Ovary (tissue), 3 donors: Measurements from ENCODE around the gene MARCKSL1.

Experiments used
- EP300 ChIP-seq: sonication (generic); formaldehyde crosslinking; IDR thresholded peaks from one replicate; pipeline ENCODE4 v1.6.1; 2017; ENCODE audit warnings: antibody characterized with exemption
- POLR2A ChIP-seq: fragments of 450-650 bp; IDR thresholded peaks from one replicate; pipeline ENCODE4 v1.6.1; 2017; ENCODE audit warnings: antibody characterized with exemption, mild to moderate bottlenecking, moderate library complexity
- TF ChIP-seq, protein P1 (sequence below), 3 donors: fragments of 450-650 bp in 2 of 3; fragments of 200-600 bp in 1 of 3; IDR thresholded peaks; one replicate each; pipeline versions ENCODE4 v1.5.1 to v1.8.0; 2016 to 2022; ENCODE audit warnings: antibody characterized with exemption in 3 of 3, mild to moderate bottlenecking in 1 of 3
- donor health status: DM: no; HTN: no; CAD: no.

DNA sequence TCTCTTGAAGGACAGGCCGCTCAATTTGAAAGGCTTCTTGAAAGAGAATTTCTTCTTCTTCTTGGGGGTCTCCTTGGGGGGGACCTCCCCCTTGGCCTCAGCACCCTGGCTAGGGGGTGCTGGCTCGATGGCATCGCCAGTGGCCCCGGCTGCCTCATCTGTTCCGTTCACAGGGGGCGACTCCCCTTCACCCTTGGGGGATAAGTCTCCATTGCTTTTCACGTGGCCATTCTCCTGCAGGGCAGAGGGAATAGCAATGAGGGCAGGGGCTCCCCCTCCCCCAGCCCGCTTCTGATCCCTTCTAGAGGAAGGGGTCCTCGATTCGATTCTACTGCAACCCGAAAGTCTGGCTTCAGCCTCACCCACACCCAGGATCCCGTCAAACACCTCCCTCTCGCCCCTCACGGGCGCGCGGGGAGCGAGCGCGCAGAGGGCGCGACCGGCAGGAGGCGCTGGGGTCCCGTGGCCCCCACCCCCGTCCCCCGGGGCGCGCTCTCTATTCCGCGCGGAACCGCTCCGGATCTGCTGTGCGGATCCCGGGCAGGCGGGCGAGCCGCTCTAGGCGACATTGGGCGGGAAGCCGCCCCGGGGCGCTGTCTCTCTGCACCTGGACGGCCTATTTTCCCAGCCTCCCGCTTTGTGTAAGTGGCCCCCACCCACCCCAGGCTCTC is 1.0 kb downstream of the MARCKSL1 start:
- TF ChIP-seq, protein P1, sequence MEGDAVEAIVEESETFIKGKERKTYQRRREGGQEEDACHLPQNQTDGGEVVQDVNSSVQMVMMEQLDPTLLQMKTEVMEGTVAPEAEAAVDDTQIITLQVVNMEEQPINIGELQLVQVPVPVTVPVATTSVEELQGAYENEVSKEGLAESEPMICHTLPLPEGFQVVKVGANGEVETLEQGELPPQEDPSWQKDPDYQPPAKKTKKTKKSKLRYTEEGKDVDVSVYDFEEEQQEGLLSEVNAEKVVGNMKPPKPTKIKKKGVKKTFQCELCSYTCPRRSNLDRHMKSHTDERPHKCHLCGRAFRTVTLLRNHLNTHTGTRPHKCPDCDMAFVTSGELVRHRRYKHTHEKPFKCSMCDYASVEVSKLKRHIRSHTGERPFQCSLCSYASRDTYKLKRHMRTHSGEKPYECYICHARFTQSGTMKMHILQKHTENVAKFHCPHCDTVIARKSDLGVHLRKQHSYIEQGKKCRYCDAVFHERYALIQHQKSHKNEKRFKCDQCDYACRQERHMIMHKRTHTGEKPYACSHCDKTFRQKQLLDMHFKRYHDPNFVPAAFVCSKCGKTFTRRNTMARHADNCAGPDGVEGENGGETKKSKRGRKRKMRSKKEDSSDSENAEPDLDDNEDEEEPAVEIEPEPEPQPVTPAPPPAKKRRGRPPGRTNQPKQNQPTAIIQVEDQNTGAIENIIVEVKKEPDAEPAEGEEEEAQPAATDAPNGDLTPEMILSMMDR (IDR thresholded peaks at IDR 0.05): peak; percentile 72 to 80 (median 77)
- TF ChIP-seq POLR2A (no peak), EP300 (no peak)
